DMS 273 treated with DMSO at 0.1 percent for 48 hours (cell line): ENCODE results near the gene CREB3L1.
"Not testable (repeated sequence)": the region's sequence is repeated elsewhere in the genome, so short reads cannot be mapped to it uniquely, and the experiment has no call there.

Source experiments
- DNase-seq: peaks from one replicate; lab custom pipeline; 2025; lab: John Stamatoyannopoulos, UW

CREB3L1 gene

DNA sequence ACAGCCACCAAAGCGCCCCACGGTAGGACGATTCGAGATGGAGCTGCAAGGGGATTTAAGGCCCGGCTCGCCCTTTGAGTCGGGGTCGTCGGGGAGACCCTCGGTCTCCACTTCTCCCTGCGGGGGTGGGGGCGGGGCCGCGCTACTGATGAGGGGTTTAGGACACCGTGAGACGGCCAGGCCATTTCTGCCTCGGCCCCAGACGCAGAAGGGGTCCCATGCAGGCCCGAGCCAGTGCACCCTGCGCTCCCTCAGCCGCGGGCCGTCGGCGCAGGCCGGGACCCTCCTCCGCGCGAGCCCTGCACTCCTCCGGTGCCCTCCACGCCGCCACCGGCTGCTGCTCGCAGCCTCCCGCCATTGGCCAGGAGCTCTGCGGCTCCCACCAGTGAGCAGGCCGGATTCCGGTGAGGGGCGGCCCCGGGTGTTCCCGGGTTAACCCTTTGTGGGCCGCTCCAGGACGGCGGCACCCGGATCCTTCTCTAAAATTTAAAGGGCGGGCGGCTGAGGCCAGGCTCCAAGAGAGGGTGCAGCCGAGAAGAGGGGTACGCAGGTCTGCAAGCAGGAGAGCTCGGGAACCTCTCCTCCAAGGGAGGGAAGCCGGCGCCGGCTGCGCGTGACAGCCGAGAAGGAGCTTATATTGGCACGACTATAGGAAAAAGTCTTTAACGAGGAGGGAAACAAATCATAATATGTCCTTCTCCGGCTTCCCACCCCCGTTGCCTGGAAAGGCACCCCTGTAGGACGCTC, 18.0 kb downstream of the CREB3L1 start:
- DNase-seq, result no peak

DNA sequence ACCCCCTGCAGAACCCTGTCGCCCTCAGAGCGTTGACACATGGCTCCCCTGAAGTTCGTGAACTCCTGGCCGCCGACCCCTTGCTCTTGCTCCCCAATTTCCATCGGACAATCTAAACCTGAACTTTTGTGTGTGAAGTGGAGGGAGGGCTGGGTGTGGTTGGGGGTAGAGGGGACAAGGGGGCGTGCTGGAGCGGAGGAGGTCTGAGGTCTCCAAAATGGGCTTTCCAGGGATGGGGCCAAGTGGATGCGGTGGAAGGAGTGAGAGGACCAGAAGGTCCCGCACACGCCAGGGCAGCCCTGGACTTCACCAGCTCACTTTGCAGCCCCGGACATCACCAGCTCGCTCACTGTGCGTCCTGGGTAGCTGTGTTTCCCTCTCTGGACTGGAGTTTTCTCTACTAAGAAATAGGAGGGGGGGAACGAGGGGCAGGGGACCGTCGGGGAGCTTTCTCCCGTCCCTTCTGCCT, 18.6 kb downstream of the CREB3L1 start:
- DNase-seq, result no peak

DNA sequence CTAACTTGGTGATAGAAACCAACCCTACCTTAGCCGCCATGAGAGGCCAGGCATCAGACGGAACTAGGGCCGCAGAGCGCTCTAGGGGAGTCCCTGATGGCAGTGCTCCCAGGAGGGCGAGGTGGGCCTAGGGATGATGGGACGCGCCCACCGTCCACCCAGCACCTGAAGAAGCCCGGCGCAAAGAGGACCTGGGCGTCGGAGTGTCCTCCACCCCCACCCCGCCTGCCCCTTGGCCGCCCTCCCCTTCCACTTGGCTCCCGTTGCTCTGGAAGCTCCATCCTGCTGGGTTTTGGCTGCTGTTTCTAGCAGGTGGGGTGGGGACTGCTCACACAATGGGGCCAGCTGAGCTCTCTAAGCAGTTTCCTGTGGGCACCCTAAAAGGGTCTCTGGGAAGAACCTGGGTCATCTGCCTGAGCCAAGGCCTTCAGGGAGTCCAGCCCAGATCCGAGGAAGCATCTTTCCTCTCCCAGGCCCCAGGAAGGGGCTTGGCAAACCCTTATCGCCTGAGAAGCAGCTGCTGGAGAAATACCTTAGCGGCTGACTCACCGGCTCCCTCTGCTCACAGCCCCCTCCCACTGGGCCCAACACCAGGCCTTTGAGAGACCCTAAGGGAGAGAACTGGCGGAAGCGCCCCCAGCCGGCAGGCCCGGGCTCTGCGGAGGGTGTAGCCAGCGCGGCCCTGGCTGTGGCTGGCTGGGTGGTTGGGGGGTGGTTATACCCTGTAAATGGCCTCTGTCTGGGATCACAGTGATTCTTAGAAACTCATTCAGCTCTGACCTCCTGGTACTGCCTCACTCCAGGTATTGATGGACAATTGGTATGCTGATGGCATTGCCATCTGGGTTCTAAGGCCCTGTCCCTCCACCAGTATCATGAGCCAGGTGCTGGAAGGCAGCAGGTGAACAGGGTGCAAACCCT, 19.3 kb downstream of the CREB3L1 start:
- DNase-seq, result peak; percentile 33

DNA sequence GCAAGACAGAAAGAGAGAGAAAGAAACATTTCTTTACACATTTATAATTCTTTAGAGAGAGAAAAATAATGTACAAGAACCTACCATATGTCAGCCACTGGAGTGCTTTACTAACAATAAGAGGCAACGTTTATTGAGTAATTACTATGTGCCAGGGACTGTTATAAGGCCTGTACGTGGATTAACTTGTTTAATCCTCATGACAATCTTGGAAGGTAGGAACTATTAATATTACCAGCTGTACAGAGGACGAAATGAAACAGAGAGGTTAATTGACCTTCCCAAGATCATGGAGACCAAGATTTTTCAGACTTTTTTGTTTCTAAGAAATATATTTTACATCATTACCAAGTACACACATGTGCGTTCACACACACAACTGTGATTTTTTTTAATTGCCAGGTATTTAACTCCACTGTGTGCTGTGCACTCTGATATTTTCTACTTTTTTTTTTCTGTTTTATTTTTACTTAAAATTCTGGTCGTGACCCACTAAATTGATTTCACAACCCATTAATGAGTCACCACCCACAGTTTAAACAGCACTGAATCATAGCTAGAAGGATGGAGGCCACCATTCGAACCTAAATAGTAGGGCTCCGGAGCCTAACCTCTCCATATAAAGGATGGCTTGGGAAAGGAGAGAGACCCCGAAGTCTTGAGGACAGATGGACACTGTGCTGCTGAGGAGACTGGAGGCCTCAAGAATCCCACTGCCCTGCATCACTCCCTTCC, 21.4 kb downstream of the CREB3L1 start:
- no peak for DNase-seq

DNA sequence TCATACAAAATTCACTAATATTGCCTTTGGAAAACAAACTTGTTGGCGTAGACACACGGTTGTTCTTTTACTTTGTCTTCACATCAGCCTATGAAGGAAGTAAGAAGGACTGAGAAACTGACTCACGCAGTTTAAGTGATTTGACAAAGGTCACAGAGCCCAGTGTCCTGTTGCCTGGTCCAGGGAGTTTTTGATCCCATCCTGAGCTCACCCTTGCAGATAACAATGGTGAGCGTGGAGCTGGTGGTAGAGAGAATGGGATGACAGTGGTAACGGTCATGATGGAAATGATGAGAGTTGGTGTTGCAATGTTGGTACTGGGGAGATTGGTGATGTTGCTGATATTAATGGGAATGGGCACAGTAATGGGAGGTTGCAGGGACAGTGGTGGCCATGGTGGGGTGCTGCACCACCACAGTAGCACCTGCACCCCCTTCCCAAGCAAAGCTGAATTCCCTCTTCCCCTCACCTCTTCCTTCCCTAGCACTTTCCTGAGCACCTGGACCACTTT, 22.0 kb downstream of the CREB3L1 start:
- DNase-seq, result no peak

DNA sequence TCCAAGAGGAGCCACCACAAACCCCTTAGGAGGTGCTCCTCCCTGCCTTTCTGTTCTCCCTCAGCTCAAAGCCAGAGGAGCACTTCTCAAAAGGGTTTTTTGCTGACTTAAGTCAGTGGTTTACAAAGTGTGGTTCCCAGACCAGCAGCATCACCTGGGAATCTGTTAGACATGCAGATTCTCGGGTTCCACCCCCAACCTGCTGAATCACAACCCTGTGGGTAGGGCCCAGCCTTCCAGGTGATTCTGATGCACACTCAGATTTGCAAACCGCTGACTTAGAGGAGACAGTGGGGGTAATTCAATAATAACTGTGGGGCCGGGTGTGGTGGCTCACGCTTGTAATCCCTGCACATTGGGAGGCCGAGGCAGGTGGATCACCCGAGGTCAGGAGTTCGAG, 22.8 kb downstream of the CREB3L1 start:
- DNase-seq, result no peak

DNA sequence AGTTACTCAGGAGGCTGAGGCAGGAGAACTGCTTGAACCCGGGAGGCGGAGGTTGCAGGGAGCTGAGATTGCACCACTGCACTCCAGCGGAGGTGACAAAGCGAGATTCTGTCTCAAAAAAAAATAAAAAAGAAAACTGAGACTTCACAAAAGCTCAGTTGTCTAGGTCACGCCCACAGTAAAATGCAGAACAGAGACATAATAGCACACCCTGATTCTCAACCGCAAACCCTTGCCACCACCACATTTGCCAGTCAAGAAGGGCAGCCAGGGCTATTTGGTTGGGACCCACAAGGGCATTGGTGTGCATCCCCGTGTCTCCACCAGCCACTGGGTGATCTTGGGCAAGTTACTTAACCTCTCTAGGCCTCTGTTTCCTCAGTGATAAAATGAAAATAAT, 25.4 kb downstream of the CREB3L1 start:
- no peak for DNase-seq

DNA sequence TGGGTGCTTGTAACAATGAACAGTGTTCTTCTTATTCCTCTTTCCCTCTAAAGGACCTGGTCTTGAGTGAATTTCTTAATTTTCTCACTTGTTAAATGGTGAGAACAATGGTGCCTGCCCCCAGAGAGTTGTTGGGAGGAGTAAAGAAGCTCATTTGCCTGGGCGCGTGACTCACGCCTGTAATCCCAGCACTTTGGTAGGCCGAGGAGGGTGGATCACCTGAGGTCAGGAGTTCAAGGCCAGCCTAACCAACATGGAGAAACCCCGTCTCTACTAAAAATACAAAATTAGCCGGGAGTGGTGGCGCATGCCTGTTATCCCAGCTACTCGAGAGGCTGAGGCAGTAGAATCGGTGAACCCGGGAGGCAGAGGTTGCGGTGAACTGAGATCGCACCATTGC, 26.6 kb downstream of the CREB3L1 start:
- DNase-seq, result not testable (repeated sequence)

DNA sequence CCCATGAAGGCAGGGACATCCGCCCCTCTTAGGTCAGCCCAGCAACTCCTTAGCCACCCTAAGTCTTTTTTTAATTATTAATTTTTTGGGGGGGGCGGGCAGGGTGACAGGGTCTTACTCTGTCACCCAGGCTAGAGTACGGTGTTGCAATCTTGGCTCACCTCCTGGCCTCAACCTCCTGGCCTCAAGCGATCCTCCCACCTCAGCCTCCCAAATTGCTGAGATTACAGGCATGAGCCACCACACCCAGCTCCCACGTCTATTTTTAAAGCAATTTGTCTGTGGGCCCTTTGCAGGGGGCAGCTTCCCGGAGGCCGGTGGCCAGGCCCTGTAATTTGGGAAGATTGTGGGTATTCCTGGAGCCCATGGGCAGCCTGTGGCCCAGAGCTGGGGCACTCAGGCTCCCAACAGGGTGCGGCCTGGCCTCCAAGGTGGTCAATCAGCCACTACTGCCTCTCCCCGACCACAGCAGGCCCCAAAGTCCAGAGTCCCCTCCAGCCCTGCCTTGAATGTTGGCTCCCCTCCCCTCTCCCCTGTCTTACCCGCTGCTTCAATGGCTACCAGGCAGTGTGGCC, 27.2 kb downstream of the CREB3L1 start:
- DNase-seq, result no peak

DNA sequence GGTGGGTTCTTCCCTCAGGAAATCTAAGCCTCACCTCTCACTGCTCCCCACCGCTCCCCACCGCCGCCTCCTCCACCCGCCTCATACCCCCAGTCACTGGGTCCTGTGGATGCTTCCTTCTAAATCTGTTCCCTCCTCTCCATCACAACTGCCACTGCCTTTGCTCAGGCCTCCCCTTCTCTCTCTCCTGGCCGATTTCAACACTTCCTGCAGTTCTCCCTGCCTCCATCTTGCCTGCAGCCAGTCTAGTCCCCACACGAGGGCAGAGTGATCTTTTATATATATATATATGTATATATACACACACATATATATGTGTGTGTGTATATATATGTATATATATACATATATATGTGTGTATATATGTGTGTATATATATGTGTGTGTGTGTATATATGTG, 27.8 kb downstream of the CREB3L1 start:
- no peak for DNase-seq

DNA sequence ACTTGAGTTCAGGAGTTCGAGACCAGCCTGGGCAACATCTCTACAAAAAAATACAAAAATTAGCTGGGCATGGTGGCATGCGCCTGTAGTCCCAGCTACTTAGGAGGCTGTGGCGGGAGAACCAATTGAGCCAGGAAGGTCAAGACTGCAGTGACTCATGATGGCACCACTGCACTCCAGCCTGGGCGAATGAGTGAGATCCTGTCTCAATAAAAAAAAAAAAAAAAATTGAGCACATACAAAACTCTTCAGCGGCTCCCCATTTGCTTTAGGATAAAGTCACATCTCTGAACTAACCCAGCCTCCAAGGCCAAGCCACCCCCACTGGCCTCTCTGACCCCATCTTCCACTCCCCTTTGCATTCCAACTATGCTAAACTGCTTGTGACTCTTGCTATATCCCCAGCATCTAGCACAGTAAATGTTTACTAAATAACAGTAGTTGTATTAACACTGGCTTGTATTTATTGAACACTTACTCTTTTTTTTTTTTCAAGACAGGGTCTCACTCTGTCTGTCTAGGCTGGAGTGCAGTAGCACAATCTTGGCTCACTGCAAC, 28.9 kb downstream of the CREB3L1 start:
- DNase-seq, result no peak

DNA sequence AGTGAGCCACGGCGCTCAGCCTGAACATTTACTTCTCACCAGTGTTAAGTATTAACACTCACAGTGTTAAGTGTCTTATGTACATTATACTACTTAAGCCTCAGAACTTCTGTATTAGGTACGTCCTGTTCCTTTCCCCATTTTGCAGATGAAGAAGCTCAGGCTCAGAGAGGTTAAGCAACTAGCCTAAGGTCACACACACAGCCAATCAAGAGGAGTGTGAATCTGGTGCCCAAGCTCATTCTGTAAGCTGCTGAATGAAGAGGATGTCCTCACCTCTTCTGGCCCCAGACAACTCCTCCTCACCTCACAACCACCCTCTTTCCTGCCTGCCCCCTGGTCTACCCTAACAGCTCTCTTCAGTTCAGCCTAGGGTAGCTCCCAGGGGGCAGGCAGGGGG, 29.9 kb downstream of the CREB3L1 start:
- no peak for DNase-seq

DNA sequence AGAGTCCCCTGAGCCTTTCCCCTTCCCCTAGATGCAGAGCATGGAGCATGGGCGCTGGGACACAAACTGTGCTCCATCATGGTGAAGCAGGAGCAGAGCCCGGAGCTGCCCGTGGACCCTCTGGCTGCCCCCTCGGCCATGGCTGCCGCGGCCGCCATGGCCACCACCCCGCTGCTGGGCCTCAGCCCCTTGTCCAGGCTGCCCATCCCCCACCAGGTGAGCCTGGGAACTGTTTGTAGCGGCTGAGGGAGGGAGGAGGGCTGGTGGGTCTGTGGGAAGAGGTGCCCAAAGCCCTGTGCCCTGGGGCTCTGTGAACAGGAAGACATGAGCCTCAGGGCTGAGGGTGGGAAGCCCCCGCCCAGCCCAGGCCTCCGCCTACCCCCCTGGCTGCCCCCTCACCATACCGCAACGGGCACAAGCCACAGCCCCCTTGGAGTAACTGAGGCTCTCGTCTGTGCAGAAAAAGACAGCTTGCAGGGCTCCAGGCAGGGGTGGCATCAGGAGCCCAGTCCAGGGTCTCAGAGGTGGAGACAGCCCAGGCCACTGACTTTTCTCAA, 30.4 kb downstream of the CREB3L1 start:
- no peak for DNase-seq

DNA sequence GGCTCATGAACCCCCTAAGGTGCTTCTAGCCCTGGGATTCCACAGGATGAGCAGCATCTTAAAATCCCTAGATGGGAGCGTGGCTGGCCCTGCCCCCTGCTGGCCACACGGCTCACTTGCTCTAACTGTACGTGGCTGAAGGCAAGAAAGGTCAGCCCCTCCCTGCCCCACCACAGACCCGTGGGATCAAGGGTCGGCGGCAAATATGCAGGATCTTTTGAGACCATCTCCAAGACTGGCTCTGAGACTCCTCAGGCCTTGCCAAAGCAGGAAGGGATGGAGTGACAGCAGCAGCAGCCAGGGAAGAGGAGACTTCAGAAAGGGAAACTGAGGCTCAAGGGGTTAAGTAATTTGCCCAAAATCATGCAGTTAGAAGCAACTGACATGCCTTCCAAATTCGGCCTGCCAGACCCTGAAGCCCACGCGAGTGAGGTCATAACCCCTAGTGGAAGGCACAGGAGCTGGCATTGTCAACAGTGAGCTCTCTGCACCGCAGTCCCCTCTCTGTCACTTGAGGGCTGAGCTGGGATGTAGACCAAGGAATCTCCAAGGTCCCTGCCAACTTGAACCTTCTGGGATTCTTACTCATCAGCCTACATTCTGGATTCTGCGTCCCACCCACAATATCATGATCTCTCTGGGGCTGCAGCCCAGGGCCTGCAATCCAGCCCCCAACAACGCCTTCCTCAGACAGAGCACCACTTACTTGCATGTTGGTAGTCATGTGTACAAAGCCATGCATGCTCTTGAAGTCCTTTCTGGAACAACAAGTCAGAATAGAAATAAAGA, 31.4 kb downstream of the CREB3L1 start:
- DNase-seq, result no peak

DNA sequence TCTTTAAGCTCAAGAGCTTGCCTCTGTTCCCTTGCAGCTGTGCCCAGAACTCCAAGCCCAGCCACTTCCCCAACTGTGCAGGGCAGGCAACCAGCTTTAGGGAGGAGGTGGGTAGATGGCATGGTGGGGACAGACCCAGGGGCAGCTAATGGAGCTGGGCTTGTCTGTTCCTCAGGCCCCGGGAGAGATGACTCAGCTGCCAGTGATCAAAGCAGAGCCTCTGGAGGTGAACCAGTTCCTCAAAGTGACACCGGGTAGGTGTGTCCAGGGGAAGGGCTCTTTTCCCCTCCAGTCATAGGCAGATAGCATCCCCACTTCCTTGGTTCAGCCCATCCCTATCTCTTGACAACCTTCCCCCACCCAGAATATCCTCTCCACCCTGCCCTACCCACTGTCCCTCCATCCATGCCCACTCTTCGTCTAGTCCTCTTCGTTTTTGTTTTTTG, 32.4 kb downstream of the CREB3L1 start:
- DNase-seq, result no peak

DNA sequence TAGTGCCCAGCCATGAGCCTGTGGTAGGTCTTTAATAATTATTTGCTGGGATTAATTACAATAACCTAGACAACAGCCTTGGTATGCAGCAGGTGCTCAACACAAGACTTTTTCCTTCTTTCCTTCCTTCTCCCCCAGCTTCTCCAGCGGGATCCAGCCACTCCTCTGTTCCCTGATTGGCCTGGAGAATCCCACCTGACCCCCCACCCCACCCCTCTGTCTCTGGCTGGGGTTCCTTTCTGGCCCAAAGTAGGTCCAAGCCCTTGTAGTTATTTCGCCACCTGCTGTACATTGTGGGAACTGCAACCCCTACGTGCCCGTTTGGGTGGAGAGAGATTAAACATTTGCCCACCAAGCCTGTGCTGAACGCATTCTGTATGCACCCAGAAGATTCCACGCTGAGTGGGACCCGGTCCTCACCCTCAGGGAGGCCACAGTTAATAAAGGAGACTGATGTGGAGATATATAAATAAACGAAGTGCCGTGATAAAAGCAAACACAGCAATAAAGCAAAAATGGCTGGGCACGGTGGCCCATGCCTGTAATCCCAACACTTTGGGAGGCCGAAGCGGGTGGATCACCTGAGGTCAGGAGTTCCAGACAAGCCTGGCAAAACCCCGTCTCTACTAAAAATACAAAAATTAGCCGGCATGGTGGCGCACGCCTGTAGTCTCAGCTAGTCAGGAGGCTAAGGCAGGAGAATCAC, 37.7 kb downstream of the CREB3L1 start:
- DNase-seq, result no peak

DNA sequence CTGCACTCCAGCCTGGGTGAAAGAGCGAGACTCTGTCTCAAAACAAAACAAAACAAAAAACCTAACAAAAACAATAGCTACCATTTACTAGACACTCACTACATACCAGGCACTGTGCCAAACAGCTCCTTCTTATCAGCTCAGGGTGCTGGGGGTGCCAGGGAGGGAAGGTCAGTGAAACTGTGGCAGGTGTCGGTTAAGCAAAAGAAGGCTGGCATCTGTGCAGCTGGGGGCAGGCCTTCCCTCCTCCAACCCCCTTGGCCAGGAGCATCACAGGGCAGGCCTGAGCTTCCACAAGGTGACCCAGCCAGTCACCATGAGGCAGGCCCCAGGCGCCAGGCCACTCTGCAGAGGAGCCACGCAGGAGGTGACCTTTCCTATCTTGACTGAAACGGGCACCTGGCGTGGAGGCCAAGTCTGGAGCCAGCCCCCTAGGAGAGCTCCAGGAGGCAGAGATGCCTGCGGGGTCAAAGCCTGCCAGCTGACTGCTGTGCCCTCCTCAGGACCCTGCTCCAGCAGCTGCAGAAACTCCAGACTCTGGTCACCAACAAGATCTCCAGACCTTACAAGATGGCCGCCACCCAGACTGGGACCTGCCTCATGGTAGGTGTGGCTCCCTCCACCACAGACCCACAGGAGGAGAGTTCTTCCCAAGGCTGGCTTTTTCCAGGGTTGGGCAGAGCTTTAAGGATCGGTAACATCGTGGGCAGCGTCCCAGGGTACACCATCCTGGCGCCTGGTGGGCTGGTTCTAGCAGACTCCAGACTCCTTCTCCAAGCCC, 38.5 kb downstream of the CREB3L1 start:
- DNase-seq, result no peak

DNA sequence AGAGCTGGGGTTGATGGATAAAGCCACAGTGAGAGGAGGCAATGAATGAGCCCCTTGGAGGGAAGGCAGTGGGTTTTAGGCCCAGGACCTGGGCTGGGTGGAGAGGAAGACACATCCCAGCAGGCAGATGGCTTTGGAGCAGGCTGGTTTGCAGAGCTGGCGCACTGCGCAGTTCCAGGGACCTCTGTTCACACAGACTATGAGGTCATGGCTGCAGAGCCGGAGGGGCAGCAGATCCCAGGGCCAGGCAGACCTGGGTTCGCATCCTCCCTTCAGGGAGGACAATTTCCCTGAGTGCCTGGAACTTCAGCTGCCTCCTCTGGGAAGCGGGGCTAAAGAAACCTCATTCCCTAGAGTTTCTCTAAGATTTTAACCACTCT, 41.6 kb downstream of the CREB3L1 start:
- no peak for DNase-seq

DNA sequence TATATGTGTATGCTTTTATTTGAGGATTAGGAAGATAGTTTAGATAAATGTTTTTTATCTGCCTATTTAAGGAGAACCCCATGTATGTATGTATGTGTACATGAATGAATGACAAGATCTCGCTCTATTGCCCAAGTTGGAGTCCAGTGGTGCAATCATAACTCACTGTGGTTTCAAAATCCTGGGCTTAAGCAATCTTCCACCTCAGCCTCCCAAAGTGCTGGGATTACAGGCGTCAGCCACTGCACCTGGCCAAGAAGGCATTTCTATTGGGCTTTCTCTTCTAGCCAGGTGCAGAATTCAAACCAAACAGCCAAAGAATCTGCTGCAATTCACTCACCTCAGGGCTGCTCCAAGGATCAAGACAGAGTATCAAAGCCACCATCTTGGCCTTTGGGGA, 44.3 kb downstream of the CREB3L1 start:
- DNase-seq, result no peak
